DND-41 (cell line): ENCODE measurements around the gene GSTP1.

Experiments
- EZH2 ChIP-seq: IDR thresholded peaks from 3 replicates; pipeline ENCODE4 v1.6.1; 2012; ENCODE audit warnings: borderline replicate concordance, low read depth, mild to moderate bottlenecking, moderate library complexity, low read length, inconsistent platforms; ENCODE audit not compliant: severe bottlenecking
- TF ChIP-seq, protein P1 (sequence below): IDR thresholded peaks from 2 replicates; pipeline ENCODE4 v1.5.1; 2012; ENCODE audit warnings: borderline replicate concordance, low read length, moderate library complexity, mild to moderate bottlenecking; ENCODE audit not compliant: poor library complexity, severe bottlenecking; ENCODE audit errors: extremely low read depth

- TF ChIP-seq, protein P1, sequence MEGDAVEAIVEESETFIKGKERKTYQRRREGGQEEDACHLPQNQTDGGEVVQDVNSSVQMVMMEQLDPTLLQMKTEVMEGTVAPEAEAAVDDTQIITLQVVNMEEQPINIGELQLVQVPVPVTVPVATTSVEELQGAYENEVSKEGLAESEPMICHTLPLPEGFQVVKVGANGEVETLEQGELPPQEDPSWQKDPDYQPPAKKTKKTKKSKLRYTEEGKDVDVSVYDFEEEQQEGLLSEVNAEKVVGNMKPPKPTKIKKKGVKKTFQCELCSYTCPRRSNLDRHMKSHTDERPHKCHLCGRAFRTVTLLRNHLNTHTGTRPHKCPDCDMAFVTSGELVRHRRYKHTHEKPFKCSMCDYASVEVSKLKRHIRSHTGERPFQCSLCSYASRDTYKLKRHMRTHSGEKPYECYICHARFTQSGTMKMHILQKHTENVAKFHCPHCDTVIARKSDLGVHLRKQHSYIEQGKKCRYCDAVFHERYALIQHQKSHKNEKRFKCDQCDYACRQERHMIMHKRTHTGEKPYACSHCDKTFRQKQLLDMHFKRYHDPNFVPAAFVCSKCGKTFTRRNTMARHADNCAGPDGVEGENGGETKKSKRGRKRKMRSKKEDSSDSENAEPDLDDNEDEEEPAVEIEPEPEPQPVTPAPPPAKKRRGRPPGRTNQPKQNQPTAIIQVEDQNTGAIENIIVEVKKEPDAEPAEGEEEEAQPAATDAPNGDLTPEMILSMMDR: no peak
- TF ChIP-seq EZH2: no peak
Observed at GRCh38 chr11:67601098-67601497, 17.5 kb downstream of the GSTP1 start.
